CD4-positive, alpha-beta T cell (primary cell): ENCODE data around the gene FAM120C. TPM values are rescaled to one million over a fixed set of nuclear protein-coding genes. Genes with fewer than 3 reads are reported as not detected.

Source experiments
- ATAC-seq: fragments of 200-7000 bp; cut with Tn5 transposase; one replicate; pipeline ENCODE4 v1.10.0; 2022; ENCODE audit warnings: mild to moderate bottlenecking; ENCODE audit not compliant: poor library complexity
- CTCF ChIA-PET: fragments of 350-600 bp; sonication (Branson Sonifier 250); formaldehyde crosslinking; loops from one replicate; lab custom pipeline; 2021; ENCODE audit warnings: antibody characterized with exemption, inconsistent platforms; lab: Charles Lee
- POLR2A ChIA-PET: fragments of 350-600 bp; sonication (Branson Sonifier 250); formaldehyde crosslinking; loops from one replicate; lab custom pipeline; 2021; ENCODE audit warnings: antibody characterized with exemption, inconsistent platforms; lab: Charles Lee
- DNase-seq, 14 experiments: peaks; one replicate each; pipeline ENCODE4 v3.0.0-alpha.2; 2013 to 2020; ENCODE audit warnings: mixed read lengths in 2 of 14
- H3K27ac ChIP-seq, 2 donors: one replicate each; pipeline versions ENCODE4 v1.5.1 to v1.7.0; 2013; ENCODE audit warnings: low read length in 2 of 2, low read depth in 1 of 2, mild to moderate bottlenecking in 1 of 2
- H3K27me3 ChIP-seq, 2 experiments: 1 replicate in 1 of 2; 2 replicates in 1 of 2; pipeline versions ENCODE4 v1.6.1 to v1.7.0; 2013; ENCODE audit warnings: low read length in 2 of 2, control low read depth in 1 of 2, mild to moderate bottlenecking in 1 of 2, moderate library complexity in 1 of 2; ENCODE audit not compliant: insufficient read depth in 2 of 2, control insufficient read depth in 1 of 2
- H3K36me3 ChIP-seq: one replicate; pipeline ENCODE4 v1.6.1; 2013; ENCODE audit warnings: low read length, control low read depth; ENCODE audit not compliant: insufficient read depth
- H3K4me1 ChIP-seq: one replicate; pipeline ENCODE4 v1.6.1; 2013; ENCODE audit warnings: low read length, control low read depth; ENCODE audit not compliant: insufficient read depth
- H3K4me3 ChIP-seq: one replicate; pipeline ENCODE4 v1.5.1; 2013; ENCODE audit warnings: mild to moderate bottlenecking, low read length, moderate library complexity
- H3K9me3 ChIP-seq, 2 experiments: 1 replicate in 1 of 2; 2 replicates in 1 of 2; pipeline versions ENCODE4 v1.6.1 to v1.7.0; 2013; ENCODE audit warnings: low read length in 2 of 2, mild to moderate bottlenecking in 2 of 2, control low read depth in 1 of 2, moderate library complexity in 1 of 2; ENCODE audit not compliant: control insufficient read depth in 1 of 2, insufficient read depth in 1 of 2
- H3K27ac Mint-ChIP-seq: one replicate; pipeline ENCODE4 v1.8.0; 2020; ENCODE audit warnings: mixed read lengths
- H3K27me3 Mint-ChIP-seq: one replicate; pipeline ENCODE4 v1.8.0; 2021; ENCODE audit warnings: mixed read lengths
- H3K36me3 Mint-ChIP-seq: one replicate; pipeline ENCODE4 v1.8.0; 2021; ENCODE audit warnings: low read depth, mixed read lengths
- H3K4me1 Mint-ChIP-seq: one replicate; pipeline ENCODE4 v1.8.0; 2021; ENCODE audit warnings: low read depth, mixed read lengths
- H3K4me3 Mint-ChIP-seq: one replicate; pipeline ENCODE4 v1.8.0; 2020; ENCODE audit warnings: mild to moderate bottlenecking, mixed read lengths
- H3K9me3 Mint-ChIP-seq: one replicate; pipeline ENCODE4 v1.8.0; 2020; ENCODE audit warnings: mixed read lengths
- intact Hi-C, 2 experiments: fragments of 100-400 bp; cut with DNase I in 1 of 2; cut with micrococcal nuclease in 1 of 2; formaldehyde crosslinking; loops; one replicate each; pipeline versions ENCODE4 v1.15.1 to v1.9.0; 2023 to 2025; cut with DNase I, micrococcal nuclease
- total RNA-seq, 174 experiments: library from RNA in 2 of 174; stranded (reverse) in 2 of 174; gene quantifications; one replicate each; pipeline ENCODE4 v1.2.3 and lab custom pipeline; 2021 to 2026
- TF ChIP-seq, protein P1 (sequence below): fragments of 200-600 bp; IDR thresholded peaks from one replicate; pipeline ENCODE4 v1.8.0; 2022; ENCODE audit warnings: antibody characterized with exemption, mild to moderate bottlenecking

Gene FAM120C
- total RNA-seq, 2 experiments from 2014 or later, result 12.3 to 13.3 TPM

DNA sequence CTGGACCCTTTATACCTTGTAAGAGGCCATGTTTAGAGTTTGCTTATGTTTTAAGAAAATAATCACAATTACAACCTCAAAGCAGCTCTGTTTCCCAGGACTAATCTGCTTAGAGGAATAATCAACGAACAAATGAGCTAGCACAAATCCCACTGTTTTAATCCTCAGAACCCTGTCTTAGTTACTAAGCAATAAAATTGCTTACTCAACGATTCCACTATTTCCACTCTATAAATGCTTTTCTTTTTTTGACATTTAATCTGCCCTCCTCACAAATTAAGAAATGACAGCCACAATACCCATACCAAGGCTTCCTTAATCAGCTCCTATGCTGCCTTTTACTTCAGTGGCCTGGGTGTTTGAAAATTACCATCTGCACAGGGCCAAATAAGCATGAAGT lies 48.8 kb downstream of the FAM120C start:
- no peaks in the 10 kb centered on the region for H3K9me3 ChIP-seq
- no peaks in the 10 kb centered on the region for H3K4me1 ChIP-seq
- no peak overlapping the region for H3K27ac ChIP-seq
- CTCF ChIA-PET, result no interaction called here
- no peak overlapping the region for H3K4me3 ChIP-seq
- POLR2A ChIA-PET, result no interaction called here
- DNase-seq, result no peak
- TF ChIP-seq, protein P1, sequence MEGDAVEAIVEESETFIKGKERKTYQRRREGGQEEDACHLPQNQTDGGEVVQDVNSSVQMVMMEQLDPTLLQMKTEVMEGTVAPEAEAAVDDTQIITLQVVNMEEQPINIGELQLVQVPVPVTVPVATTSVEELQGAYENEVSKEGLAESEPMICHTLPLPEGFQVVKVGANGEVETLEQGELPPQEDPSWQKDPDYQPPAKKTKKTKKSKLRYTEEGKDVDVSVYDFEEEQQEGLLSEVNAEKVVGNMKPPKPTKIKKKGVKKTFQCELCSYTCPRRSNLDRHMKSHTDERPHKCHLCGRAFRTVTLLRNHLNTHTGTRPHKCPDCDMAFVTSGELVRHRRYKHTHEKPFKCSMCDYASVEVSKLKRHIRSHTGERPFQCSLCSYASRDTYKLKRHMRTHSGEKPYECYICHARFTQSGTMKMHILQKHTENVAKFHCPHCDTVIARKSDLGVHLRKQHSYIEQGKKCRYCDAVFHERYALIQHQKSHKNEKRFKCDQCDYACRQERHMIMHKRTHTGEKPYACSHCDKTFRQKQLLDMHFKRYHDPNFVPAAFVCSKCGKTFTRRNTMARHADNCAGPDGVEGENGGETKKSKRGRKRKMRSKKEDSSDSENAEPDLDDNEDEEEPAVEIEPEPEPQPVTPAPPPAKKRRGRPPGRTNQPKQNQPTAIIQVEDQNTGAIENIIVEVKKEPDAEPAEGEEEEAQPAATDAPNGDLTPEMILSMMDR, result no peak
- no peaks in the 10 kb centered on the region for H3K4me1 Mint-ChIP-seq
- H3K36me3 Mint-ChIP-seq, result peaks cover 50% of the 10 kb centered on the region
- H3K36me3 ChIP-seq, result peaks cover 20% of the 10 kb centered on the region
- no peak overlapping the region for H3K4me3 Mint-ChIP-seq
- ATAC-seq, result no peak
- intact Hi-C loops, result no loop called here
- H3K27ac Mint-ChIP-seq, result no peak overlapping the region
- H3K27me3 ChIP-seq, result no peaks in the 10 kb centered on the region
- H3K27me3 Mint-ChIP-seq, result no peaks in the 10 kb centered on the region
- no peaks in the 10 kb centered on the region for H3K9me3 Mint-ChIP-seq

DNA sequence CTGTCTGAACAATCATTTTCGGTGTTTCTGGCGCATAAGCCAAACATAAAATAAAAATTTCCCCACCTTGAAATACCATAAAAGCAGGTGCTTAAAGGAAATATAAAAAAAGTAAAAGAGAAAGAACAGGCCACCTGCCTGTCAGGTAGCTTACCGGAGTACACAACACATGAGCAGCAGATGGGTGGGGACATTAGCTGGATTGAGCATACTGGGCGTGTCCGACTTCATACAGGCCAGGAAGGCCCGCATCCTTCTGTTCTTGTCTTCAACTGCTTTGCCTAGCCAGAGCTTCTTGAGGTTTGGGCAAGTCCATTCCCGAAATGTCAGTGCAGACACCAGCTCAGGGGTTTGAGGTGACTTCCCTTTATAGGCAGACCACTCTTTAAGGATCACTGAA lies 66.7 kb downstream of the FAM120C start:
- Histone ChIP-seq H3K27me3 (no peaks in the 10 kb centered on the region), H3K9me3 (no peaks in the 10 kb centered on the region), H3K36me3 (no peaks in the 10 kb centered on the region), H3K4me3 (no peak overlapping the region), H3K27ac (no peak overlapping the region), H3K4me1 (no peaks in the 10 kb centered on the region)
- no peaks in the 10 kb centered on the region for H3K4me1 Mint-ChIP-seq
- H3K4me3 Mint-ChIP-seq, result no peak overlapping the region
- intact Hi-C loops, result no loop called here
- H3K27ac Mint-ChIP-seq, result no peak overlapping the region
- peaks cover 20% of the 10 kb centered on the region for H3K36me3 Mint-ChIP-seq
- no peak for DNase-seq
- ChIA-PET CTCF (no interaction called here), POLR2A (no interaction called here)
- TF ChIP-seq, protein P1, result no peak
- H3K9me3 Mint-ChIP-seq, result no peaks in the 10 kb centered on the region
- no peaks in the 10 kb centered on the region for H3K27me3 Mint-ChIP-seq
- no peak for ATAC-seq

DNA sequence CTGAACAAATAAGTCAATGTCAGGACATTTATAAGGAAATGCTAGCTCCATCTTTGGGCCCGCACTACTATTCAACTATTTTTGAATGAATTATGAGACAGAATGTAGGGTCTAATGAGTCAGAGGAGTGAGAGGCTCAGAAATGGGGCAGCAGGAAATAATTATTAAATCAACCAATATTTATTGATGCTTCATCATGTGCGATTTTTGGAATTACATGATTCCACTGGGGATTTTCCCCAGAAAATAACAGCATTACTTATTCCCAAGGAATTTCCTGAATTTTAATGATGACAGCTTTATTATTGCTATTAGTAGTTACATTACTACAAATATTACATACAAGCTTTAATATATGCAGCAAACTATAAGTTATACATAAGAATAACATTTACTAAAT lies 89.5 kb downstream of the FAM120C start:
- no peak for DNase-seq
- H3K27ac ChIP-seq, result no peak overlapping the region
- ChIA-PET POLR2A (interaction anchor here (0.5 kb wide), 1 partner anchor 15 kb away, joined by 3 read pairs; no protein-coding TSS in a partner anchor), CTCF (no interaction called here)
- TF ChIP-seq, protein P1, result no peak
- no peak overlapping the region for H3K4me3 Mint-ChIP-seq
- H3K36me3 Mint-ChIP-seq, result peaks cover 5% of the 10 kb centered on the region
- H3K27me3 Mint-ChIP-seq, result no peaks in the 10 kb centered on the region
- H3K27ac Mint-ChIP-seq, result no peak overlapping the region
- ATAC-seq, result no peak
- no peaks in the 10 kb centered on the region for H3K27me3 ChIP-seq
- H3K9me3 ChIP-seq, result no peaks in the 10 kb centered on the region
- peaks cover 3% of the 10 kb centered on the region for H3K36me3 ChIP-seq
- no peak overlapping the region for H3K4me3 ChIP-seq
- intact Hi-C loops, result no loop called here
- no peaks in the 10 kb centered on the region for H3K4me1 ChIP-seq
- H3K9me3 Mint-ChIP-seq, result no peaks in the 10 kb centered on the region
- no peaks in the 10 kb centered on the region for H3K4me1 Mint-ChIP-seq
